Measurements from ENCODE around the gene IL2RA.
A peak's percentile ranks its signal among the peaks of the same experiment; 100 is the strongest.
"Not testable (repeated sequence)": the region's sequence is repeated elsewhere in the genome, so short reads cannot be mapped to it uniquely, and the experiment has no call there.

Gene IL2RA

DNA sequence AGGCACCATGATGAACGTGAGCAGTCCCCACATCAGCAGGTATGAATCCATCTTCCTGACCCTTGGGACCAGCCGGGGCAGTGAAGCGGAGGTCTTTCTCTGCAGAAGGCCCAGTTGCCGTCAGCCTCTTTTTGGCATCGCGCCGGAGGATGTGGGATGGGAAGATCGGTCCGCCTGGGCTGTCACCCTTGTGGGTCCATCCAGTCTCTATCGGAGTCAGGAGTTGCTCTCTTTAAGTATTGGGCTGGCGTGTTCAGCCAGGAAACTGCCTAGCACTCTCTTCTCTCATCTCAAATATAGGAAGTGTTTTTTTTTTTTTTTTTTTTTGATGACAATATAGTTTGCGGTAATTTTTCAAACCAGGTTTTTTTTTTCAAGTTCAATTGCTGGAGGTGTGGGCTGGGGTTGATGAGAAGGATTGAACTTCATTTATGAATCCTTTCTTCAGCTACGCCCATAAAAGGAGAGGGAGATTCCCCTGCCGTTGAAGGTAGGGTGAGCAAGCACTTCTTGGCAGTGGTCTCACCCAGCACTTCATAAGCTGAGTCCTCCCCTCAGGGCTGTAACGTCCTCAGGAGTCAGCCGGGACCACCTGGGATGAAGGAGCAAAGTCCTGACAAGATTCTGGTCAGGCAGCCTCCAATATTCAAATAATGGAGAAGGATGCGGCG is at the start of gene IL2RA:
Gene IL2RA (minus strand): TSS at position 267 of the 671 bp plus-strand sequence. CDS start 216 bp downstream, at position 51.
- no peak for DNase-seq

DNA sequence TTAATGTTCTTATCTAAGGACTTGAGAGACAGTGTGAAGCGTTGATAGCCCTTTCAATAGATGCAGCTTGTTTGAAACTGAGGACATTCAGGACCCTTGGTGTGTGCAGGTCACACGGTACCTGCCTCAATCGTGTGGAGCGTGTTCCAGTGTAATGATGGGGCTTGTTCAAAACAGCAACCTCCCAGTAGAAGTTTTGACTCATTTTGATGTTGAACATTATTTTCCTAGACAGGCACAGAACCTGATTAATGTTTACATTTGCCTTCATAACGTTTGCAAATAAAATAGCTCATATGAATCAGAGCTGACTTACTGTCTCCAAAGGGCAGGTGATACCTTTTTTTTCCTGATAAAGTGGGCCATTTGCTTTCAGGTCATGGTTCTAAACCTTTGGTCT is 48.0 kb upstream of the IL2RA start:
- DNase-seq = no peak

DNA sequence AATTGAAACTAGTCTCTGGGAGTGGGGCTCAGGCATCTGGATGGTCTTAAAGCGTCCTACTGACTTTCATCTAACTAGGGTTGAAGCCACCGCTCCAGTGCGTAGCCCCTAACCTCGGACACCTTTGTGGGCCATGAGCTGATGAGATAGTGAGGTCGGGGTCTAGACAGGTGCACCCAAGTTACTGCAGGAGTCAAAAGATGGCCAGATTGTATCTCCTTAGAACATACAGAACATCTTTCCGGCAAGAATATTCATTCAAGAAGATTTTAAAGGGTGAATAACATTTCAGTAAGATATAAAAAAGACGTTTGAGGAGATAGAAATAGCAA is 47.2 kb upstream of the IL2RA start:
- no peak for DNase-seq

DNA sequence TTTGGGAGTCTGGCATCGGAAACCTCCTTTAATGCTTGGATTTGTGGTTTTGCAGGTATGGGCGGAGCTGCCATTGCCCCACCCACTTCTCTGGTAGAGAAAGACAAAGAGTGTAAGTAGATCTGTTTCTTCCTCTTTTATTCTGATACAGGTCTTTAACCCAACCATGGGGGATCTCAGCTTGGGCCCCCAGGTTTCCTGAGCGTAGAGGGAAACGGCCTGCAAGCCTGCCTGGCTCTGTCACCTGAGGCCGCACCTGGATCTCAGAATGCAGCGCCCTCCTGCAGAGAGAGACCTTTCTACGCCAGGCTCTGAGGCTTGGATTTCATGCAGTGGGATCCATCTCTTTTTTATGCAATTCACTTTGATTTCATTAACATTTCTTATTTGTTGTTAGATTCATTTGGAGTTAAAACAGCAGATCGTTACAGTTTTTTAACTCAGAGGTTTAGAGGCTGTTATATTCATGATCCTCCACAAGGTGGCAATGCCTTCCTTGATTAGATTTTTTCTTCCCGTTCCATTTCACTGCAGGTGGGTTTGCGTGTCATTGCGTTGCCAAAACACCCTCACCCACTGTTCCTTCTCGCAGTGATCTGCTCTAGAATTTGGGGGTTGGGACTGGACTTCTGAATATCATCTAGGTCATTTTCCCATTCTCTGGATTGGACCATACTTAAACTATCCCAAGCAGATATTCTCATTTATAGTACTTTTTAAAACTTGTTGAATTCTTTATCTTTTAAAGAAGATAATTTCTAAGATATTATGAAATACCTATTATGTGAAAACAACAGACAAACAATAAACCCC is 46.7 kb upstream of the IL2RA start:
- DNase-seq = no peak

DNA sequence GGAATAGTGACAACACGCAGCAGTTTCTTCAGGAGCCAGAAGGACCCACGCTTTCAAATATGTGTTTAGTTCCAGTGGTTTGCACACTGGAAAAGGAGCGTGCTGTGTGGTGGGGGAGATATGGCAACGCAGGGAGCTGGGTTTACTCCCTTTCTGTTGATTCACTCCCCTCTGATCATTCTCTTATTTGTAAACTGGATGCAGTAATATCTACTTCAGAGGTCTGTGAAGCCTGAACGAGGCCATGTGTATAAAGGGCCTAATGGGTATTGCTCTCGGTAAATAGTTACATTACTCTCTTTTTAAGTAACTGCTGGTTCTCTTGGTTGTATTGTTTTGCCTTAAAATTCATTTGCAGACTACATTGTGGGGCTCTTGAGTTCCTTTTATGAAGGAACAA is 45.9 kb upstream of the IL2RA start:
- no peak for DNase-seq

DNA sequence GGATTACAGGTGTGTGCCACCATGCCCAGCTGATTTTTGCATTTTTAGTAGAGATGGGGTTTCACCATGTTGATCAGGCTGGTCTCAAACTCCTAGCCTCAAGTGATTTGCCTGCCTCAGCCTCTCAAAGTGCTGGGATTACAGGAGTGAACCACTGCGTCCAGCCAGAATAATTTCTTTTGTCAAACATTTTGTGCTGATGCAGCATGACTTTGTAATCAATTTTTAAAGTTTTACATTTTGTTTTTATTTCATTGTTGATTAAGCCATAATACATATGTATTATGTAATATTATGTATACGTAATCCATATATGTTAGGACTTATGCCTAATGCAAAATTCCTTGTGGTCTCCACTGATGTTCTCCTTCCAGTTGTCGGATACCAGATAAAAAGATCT is 45.4 kb upstream of the IL2RA start:
- DNase-seq = not testable (repeated sequence)

DNA sequence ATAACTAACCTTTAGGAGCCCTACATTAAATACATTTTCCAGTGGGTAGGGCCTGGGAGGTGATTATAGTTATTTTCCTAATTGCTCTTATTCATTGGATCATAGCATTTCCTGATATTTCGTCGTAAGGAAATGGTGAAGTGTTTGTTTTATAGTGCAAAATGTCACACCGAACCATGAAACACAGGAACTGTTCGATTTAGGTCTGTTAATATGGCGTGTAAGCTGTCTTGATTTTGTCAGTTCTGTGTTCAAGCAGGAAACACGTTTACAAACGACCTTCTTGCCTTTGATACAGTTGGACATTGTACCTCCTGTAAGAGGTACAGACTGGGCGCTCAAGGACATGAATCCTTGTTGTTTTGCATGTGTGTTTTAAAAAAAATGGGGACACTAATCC is 41.4 kb upstream of the IL2RA start:
- no peak for DNase-seq

DNA sequence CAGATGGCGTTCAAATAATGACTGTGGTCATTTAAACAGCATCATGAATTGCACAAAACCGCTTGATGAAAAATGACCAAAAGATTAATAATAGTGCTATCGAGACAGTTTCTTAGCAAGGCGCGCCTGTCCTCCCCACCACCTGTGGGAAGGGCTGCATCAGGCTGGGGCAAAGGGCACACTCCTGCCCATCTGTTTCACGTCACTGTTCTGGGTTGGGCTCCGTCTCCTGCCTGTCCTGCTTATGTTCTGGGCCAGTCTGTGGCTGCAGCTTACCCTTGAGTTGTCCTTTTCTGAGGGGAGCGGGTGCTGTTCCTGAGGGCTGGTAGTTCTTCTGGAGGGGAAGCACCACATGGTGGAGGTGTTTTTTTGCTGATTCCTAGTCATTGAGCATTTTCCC is 40.0 kb upstream of the IL2RA start:
- no peak for DNase-seq

DNA sequence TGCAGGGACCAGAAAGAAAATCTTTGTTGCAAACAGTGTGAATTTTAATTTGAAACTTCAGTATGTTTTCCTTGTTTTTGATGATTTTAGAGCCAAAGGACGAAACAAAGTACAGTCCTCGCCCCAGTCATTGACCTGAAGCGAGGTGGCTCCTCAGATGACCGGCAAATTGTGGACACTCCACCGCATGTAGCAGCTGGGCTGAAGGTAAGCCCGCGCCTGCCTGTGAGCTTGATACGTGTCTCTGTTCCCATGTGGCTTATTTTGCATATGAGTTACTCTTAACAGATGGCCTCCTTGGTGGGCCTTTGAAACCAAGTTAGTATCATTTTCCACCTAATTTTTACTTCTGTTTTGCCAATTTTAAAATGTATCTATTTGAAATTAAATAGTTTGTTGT is 39.0 kb upstream of the IL2RA start:
- no peak for DNase-seq

DNA sequence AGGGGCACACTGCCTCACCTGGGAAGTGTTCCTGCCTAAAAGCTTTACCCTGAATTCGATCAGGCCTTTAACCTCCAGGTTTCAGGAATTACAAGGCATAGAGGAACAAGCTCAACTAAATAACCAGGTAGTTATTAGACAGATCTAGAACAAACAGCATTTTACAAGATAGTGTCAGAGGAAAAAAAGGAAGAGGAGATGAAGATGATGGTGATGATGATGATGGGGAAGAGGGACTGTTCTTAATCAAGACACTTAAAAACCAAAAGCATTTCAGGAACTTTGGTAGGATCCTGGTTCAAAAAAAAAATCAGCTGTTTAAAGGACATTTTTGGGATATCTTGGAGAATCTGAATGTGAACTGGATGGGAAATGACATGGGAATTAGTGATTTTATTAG is 38.2 kb upstream of the IL2RA start:
- DNase-seq = no peak

DNA sequence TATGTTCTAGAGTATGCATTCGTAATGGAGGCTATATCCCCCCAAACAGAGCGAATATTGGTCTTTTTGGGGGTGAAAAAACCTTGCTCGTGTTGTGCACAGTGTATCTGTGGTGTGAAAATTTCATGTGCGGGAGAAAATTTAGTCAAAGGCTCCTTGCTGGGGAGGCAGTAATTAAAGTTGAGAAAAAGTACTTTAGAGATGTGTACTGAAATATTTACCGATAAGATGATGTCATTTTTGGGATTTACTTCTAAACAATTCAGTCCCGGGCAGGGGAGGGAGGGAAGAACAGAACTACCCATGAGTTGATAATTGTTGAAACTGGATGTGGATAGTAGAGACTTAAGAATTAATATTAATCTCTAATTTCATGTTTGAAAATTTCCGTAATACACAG is 36.0 kb upstream of the IL2RA start:
- DNase-seq = no peak

DNA sequence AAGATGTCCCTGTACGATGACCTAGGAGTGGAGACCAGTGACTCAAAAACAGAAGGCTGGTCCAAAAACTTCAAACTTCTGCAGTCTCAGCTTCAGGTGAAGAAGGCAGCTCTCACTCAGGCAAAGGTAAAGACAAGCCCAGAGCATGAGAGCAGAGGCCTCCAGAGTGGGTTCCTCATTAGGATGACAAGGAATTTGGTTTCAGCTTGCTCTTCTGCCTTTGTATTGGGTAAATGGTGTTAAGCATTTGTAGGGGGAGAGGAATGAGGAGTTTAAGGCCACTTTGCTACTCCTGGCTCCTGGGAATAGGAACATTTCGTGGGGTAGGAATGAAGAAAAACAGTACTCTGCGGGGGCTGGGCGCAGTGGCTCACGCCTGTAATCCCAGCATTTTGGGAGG is 34.9 kb upstream of the IL2RA start:
- no peak for DNase-seq

DNA sequence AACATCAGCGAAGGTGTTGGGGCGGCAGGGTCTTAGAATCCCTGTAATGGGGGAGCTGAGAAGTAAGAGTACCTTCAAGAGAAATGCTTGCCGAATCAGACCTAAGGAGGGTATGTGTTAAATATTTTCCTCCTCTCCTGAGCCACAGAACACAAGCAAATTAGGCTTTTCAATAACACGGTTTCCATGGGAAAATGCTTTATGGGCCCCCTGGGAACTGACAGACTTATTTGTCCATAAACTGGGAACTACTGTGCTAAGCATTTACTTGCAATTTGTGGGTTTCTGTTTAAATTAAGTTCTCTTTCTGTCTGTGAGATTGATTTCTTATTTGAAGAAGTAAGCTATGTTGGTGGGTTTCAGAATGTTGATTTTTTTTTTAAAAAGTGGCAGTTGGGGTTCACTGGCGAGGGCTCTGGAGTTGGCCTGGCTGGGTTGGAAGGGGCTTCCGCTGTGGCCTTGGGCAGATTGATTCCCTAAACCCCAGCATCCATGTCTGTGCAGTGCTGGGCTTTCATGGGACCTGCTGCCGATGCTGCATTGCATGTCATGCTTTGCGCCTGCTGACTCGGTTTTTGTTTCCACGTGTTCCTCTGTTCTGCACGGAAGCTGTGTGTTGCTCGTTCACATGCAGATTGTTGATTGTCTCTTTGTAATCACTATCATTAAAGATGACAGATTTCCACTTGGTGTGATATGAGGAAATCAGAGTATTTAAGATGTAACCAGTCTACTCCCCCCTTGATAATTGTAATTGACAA is 33.8 kb upstream of the IL2RA start:
- peak in 4 of 56 donors; percentile 6 to 20 (median 16) for DNase-seq

DNA sequence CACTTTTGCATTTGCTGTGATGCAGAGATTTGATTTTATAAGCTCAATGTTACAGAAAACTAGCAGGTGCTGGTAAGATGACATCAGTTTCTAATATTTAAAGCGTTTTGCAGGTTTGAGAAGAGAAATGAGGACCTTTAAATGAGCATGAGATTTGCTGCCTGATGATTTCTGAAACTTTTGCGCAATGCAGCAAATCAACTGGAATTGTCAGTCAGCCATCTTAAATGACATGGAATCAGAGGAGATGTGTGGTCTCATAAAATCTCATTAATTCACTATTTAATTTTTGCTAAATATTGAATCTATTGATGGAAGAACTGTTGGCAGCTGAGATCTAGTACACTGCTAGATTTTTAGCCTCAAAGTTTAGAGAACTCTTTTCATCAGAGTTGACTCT is 30.6 kb upstream of the IL2RA start:
- DNase-seq = no peak

DNA sequence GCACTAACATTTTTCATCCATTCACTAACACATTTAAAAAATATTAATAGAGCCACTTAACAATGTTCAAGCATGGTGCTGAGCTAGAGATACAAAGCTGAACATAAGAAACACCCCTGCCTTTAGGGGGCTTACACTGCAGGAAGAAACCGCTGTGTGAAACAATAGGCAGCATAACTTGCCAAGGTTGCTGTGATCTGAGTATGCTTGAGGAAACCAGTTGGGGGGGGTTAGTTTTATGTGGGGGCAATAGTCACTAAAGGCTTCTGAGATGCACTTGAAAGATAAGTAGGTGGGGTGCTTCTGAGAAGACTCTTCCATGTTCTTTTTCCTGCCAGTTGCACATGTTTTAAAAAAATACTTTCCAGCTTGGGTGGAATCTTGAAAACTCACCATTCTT is 29.5 kb upstream of the IL2RA start:
- no peak for DNase-seq

DNA sequence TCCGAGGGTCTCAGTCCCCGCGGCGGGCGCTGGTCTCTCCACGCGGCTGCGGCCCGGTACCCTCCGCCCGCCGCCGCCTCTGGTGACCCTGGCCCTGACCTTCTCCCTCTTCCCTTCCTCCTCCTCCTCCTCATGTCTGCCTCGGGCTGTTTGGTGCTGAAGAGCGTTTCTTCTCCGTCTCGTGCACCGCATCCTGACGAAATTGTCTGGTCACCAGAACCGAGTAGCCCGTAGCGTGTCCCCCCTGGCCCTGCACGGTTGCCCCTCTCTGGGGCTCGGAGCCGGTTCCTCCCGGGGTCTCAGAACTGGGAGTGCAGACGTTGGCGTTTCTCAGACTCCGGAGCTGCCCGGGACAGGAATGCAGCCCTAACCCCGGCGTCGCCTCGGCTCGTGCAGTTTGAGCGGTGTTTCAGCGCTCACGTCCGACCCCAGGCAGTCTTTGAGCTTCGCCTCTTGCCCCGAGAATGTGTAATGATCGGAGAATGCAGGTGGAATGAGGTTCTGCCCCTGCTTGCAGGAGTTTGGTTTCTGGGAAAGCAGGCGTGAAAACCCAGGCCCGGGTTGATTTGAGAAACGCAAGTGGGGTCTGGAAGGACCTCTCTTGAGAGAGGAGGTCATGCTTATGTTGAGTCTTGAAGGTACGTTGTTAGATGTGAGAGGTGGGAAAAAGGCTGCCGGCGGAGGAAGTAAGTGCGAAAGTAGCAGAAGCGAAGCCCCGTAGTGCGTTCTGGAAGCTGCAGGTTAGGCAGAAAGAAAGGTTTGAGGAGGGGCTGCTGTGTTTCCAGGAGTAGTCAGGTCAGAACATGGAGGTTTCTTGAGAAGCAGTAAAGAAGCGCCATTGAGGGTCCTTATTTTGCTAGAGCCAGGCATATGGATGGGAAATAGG is 27.4 kb upstream of the IL2RA start:
- DNase-seq = peak in 3 of 56 donors; percentile 15 to 35 (median 29)

DNA sequence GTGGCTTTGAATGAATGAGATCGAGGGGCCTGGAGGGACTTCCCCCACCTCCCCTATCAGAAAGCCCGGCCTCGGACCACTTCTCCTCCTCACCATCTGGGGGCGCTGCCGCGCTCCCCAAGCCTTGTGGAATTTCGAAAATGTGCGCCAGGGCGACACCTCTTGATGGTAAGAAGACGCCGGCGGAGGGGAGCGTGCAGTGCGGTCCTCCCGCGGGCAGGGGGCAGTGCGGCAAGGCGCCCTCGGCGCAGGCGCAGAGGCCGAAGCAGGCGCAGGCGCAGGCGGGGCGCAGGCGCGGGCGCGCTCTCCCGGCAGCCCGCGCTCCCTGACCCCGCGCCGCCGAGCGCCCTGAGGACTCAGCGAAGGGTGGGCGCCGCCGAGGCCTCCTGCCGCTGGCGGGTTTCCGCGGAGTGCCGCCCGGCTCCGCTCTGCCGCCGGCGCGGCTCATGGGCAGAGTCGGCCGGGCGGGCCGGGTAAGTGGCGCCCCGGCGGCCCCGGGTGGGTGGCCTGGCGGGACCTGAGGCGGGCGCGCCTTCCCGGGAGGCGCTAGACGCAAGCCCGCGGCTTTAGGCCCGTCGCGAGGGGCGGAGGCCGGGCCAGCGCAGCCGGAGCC is 26.7 kb upstream of the IL2RA start, which contains the start of gene RBM17:
Gene RBM17 (plus strand): TSS at position 314 of the 613 bp plus-strand sequence. CDS start 8,032 bp downstream, outside the sequence.
- DNase-seq = peak in 55 of 56 donors; percentile 57 to 96 (median 87)

DNA sequence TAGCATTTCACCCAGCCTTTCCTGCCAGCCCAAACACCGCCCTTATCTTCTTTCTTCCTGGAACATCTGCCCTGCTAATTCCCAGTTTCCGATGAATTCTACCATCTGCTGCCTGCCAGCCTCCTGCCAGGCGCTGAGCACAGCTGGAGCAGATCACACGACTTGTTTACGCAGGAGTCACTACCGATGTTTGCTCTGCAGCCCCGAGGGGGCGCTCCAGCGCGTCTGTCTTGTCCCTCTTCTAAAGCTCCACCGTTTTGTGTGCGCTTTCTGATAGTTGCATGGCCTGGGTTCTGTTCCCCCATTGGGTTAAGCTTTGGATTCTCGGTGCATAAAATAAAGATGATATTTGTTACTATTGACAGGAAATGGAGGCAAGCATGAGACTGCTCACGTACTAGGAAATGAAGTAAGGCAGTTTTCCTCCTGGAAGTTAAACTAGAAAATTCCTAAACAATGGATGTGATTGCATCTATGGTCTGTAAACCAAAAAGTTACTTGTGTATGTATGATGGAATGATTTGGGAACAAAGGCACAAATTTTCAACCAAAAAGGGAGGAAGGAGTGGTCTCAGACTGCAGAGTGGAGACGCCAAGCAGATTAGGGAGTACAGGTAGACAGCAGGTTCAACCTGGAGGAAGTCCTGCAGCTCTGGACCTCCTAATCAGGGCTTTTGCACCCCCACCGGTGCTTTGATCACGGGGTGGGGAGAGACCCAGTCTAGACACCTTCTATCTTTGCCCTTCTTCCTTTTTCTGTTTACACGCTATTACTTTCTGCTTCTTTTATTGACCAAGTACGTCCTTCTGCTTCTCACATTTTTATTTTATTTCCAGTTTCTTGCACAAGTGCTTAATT is 24.4 kb upstream of the IL2RA start:
- peak in 55 of 56 donors; percentile 19 to 93 (median 78) for DNase-seq

Data from nucleus accumbens (tissue), 56 donors.